Upper lobe of left lung (tissue), 6 donors: ENCODE measurements around the gene ASB8. TPM values are rescaled to one million over a fixed set of nuclear protein-coding genes. Genes with fewer than 3 reads are reported as not detected.

Source experiments
- ATAC-seq, 2 donors: fragments of 200-7000 bp; cut with Tn5 transposase; one replicate each; pipeline ENCODE4 v1.9.1; 2022; ENCODE audit warnings: mild to moderate bottlenecking in 2 of 2, moderate library complexity in 2 of 2; ENCODE audit not compliant: low FRiP score in 2 of 2
- DNase-seq, 2 donors: peaks; one replicate each; pipeline ENCODE4 v3.0.0-alpha.2; 2019 to 2020
- H3K27ac ChIP-seq, 4 donors: fragments of 200-600 bp; sonication (generic); one replicate each; pipeline ENCODE4 v1.5.1; 2016 to 2019
- H3K27me3 ChIP-seq, 4 donors: fragments of 200-600 bp; sonication (generic); one replicate each; pipeline ENCODE4 v1.5.1; 2017 to 2019
- H3K36me3 ChIP-seq, 4 donors: fragments of 200-600 bp; sonication (generic); one replicate each; pipeline ENCODE4 v1.5.1; 2016 to 2019
- H3K4me1 ChIP-seq, 4 donors: fragments of 200-600 bp; sonication (generic); one replicate each; pipeline ENCODE4 v1.5.1; 2018 to 2019
- H3K4me3 ChIP-seq, 4 donors: fragments of 200-600 bp; sonication (generic); one replicate each; pipeline ENCODE4 v1.5.1; 2017 to 2019; ENCODE audit warnings: mild to moderate bottlenecking in 2 of 4, moderate library complexity in 1 of 4
- H3K9me3 ChIP-seq, 4 donors: fragments of 200-600 bp; sonication (generic); one replicate each; pipeline ENCODE4 v1.5.1; 2018 to 2019
- EP300 ChIP-seq, 4 donors: sonication (generic); formaldehyde crosslinking; IDR thresholded peaks; one replicate each; pipeline ENCODE4 v1.5.1; 2017; ENCODE audit warnings: antibody characterized with exemption in 4 of 4, control low read depth in 2 of 4
- POLR2A ChIP-seq, 4 donors: fragments of 450-650 bp; IDR thresholded peaks; one replicate each; pipeline ENCODE4 v1.5.1; 2016 to 2017; ENCODE audit warnings: antibody characterized with exemption in 4 of 4, mild to moderate bottlenecking in 2 of 4
- POLR2AphosphoS5 ChIP-seq, 2 donors: sonication (generic); formaldehyde crosslinking; IDR thresholded peaks; one replicate each; pipeline ENCODE4 v1.5.1; 2017; ENCODE audit warnings: antibody characterized with exemption in 2 of 2
- WGBS, 2 donors: methylation state at CpG; one replicate each; pipeline ENCODE4 v1.1.5; 2017 to 2018; 5-methylcytosine and 5-hydroxymethylcytosine counted together
- total RNA-seq, 6 donors: library from RNA; depleted of rRNA in 4 of 6; stranded (reverse); fragments of >200 nt in 4 of 6; gene quantifications; one replicate each; pipeline versions ENCODE4 v1.1.0 to v1.2.1, GENCODE V29; 2016 to 2021
- TF ChIP-seq, protein P1 (sequence below), 6 experiments: fragments of 450-650 bp in 4 of 6; fragments of 200-600 bp in 2 of 6; sonication (generic) in 2 of 6; IDR thresholded peaks; one replicate each; pipeline ENCODE4 v1.5.1; 2016 to 2019; ENCODE audit warnings: antibody characterized with exemption in 6 of 6
- donor health status: DM: no; HTN: no; CAD: no; lungs with moderate emphysema.
- donor health status: DM: no; HTN: yes; CAD: no; lungs with severe emphysema.

ASB8 gene
- total RNA-seq, 6 donors from 2014 or later = 17.8 to 36.5 (median 30.6) TPM

GRCh38 chr12:48180857-48181495 is 23.7 kb upstream of the ASB8 start:
- no peak for TF ChIP-seq EP300 (IDR thresholded peaks at IDR 0.05)
- TF ChIP-seq POLR2AphosphoS5 (IDR thresholded peaks at IDR 0.05) = no peak
- Histone ChIP-seq H3K36me3 (no peaks in the 10 kb centered on the region), H3K27me3 (peaks cover 0 to 20% (median 13%) of the 10 kb centered on the region in 4 donors), H3K27ac (no peak overlapping the region), H3K9me3 (no peaks in the 10 kb centered on the region), H3K4me1 (peaks cover 16 to 26% (median 21%) of the 10 kb centered on the region in 4 donors), H3K4me3 (no peak overlapping the region)
- DNase-seq (no peak), ATAC-seq (no peak)
- WGBS, 2 donors = 86 to 91% methylated on average over 2 of the region's 2 CpGs

DNA sequence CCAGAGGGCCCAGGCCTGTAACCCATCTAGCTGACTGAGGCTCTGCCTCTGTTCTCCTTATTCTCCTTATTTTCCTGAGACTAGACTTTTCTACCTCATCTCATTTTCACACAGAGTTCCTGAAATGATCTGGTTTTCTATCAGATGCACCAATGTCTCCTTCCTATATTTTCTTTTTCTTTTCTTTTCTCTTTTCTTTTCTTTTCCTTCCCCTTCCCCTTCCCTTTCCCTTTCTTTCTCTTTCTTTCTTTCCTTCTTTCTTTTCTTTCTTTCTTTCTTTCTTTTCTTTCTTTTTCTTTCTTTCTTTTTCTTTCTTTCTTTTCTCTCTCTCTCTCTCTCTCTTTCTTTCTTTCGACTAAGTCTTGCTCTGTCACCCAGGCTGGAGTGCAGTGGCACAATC is 23.1 kb upstream of the ASB8 start:
- TF ChIP-seq POLR2A (IDR thresholded peaks at IDR 0.05) = no peak
- no peak for TF ChIP-seq POLR2AphosphoS5 (IDR thresholded peaks at IDR 0.05)
- TF ChIP-seq, protein P1, sequence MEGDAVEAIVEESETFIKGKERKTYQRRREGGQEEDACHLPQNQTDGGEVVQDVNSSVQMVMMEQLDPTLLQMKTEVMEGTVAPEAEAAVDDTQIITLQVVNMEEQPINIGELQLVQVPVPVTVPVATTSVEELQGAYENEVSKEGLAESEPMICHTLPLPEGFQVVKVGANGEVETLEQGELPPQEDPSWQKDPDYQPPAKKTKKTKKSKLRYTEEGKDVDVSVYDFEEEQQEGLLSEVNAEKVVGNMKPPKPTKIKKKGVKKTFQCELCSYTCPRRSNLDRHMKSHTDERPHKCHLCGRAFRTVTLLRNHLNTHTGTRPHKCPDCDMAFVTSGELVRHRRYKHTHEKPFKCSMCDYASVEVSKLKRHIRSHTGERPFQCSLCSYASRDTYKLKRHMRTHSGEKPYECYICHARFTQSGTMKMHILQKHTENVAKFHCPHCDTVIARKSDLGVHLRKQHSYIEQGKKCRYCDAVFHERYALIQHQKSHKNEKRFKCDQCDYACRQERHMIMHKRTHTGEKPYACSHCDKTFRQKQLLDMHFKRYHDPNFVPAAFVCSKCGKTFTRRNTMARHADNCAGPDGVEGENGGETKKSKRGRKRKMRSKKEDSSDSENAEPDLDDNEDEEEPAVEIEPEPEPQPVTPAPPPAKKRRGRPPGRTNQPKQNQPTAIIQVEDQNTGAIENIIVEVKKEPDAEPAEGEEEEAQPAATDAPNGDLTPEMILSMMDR (IDR thresholded peaks at IDR 0.05) = no peak
- no peak for TF ChIP-seq EP300 (IDR thresholded peaks at IDR 0.05)
- WGBS, 2 donors = 83 to 91% methylated on average over 1 of the region's 1 CpG
- Histone ChIP-seq H3K4me3 (no peak overlapping the region), H3K27me3 (peaks cover 0 to 17% (median 13%) of the 10 kb centered on the region in 4 donors), H3K9me3 (no peaks in the 10 kb centered on the region), H3K4me1 (peaks cover 19 to 31% (median 22%) of the 10 kb centered on the region in 4 donors), H3K27ac (no peak overlapping the region), H3K36me3 (no peaks in the 10 kb centered on the region)
- DNase-seq (no peak), ATAC-seq (no peak)

- H3K27me3 ChIP-seq = peaks cover 0 to 11% (median 10%) of the 10 kb centered on the region in 4 donors
- TF ChIP-seq, protein P1 (IDR thresholded peaks at IDR 0.05) = no peak
- TF ChIP-seq POLR2A (IDR thresholded peaks at IDR 0.05) (no peak), EP300 (IDR thresholded peaks at IDR 0.05) (no peak), POLR2AphosphoS5 (IDR thresholded peaks at IDR 0.05) (no peak)
- H3K9me3 ChIP-seq = no peaks in the 10 kb centered on the region
- peaks cover 17 to 27% (median 19%) of the 10 kb centered on the region in 4 donors for H3K4me1 ChIP-seq
- no peak for ATAC-seq
- H3K4me3 ChIP-seq = no peak overlapping the region
- no peaks in the 10 kb centered on the region for H3K36me3 ChIP-seq
- no peak for DNase-seq
- 89 to 100% methylated on average over 1 of the region's 1 CpG for WGBS, 2 donors
- no peak overlapping the region for H3K27ac ChIP-seq
Observed at GRCh38 chr12:48179466-48179865, 22.2 kb upstream of the ASB8 start.

- Histone ChIP-seq H3K4me3 (no peak overlapping the region), H3K27me3 (no peaks in the 10 kb centered on the region), H3K4me1 (peaks cover 5 to 12% (median 8%) of the 10 kb centered on the region in 4 donors), H3K36me3 (no peaks in the 10 kb centered on the region), H3K9me3 (no peaks in the 10 kb centered on the region), H3K27ac (no peak overlapping the region)
- WGBS, 2 donors = 63 to 69% methylated on average over 4 of the region's 4 CpGs
- no peak for TF ChIP-seq POLR2AphosphoS5 (IDR thresholded peaks at IDR 0.05)
- ATAC-seq (no peak), DNase-seq (no peak)
Observed at GRCh38 chr12:48177982-48178381, 20.7 kb upstream of the ASB8 start.

DNA sequence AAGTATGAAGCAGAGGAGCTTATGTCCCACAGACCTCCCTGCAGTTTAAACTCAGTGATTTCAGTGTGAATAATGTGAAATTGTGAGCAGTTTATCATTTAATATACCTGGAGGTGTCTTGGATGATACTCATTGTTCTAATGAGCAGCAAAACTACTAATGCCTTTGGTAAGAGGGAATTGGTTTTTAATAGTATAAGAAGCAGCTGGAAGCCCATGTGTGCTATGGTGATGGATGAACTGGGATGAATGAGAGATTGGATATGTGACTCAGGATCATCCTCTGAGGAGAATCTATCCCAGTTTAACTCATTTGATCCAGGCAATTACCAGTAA is 19.1 kb upstream of the ASB8 start:
- Histone ChIP-seq H3K36me3 (no peaks in the 10 kb centered on the region), H3K27ac (no peak overlapping the region), H3K9me3 (no peaks in the 10 kb centered on the region), H3K4me3 (no peak overlapping the region), H3K4me1 (peaks cover 0 to 6% (median 2%) of the 10 kb centered on the region in 4 donors), H3K27me3 (no peaks in the 10 kb centered on the region)
- DNase-seq = no peak
- no peak for ATAC-seq
- no peak for TF ChIP-seq EP300 (IDR thresholded peaks at IDR 0.05)
- TF ChIP-seq POLR2A (IDR thresholded peaks at IDR 0.05) = no peak
- TF ChIP-seq POLR2AphosphoS5 (IDR thresholded peaks at IDR 0.05) = no peak

DNA sequence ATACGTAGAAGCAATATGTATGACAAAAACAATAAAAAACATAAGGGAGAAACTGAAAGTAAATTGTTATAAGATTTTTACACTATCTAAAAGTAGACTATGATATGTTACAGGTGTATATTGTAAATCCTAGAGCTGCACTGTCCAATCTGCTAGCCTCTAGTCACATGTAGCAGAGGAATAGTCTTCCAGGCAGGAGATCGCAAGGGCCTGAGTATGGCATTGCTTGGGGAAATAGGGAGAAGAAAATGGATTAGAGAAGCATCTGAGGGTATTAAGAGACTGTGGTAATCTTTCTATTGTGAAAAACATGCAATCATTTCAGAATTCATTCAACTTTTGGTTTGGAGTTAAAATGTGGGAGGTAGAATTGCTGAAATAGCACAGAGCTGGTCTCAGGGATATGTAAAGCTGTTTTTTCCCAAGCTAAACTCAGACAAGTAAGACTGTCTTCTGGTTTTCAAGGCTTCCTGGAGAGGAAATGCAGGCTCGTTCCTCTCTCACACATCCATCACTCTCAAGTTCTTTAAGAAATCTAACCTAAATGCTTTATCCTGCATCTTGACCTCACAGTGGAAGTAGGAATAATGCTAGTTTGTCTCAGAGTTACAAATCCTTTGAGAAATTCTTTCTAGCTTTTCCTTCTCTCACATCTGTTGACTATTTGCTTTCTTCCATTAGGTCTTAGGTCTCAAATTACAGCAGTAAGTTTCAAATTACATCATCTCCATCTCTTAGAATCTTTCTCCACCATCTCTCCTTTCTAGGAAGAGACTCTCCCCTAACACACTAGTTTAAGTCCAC is 18.5 kb upstream of the ASB8 start:
- H3K36me3 ChIP-seq = no peaks in the 10 kb centered on the region
- H3K27me3 ChIP-seq = no peaks in the 10 kb centered on the region
- H3K4me1 ChIP-seq = peaks cover 0 to 6% (median 2%) of the 10 kb centered on the region in 4 donors
- no peak for ATAC-seq
- no peaks in the 10 kb centered on the region for H3K9me3 ChIP-seq
- WGBS, 2 donors = 60% methylated on average over 3 of the region's 3 CpGs
- no peak overlapping the region for H3K4me3 ChIP-seq
- TF ChIP-seq EP300 (IDR thresholded peaks at IDR 0.05) (no peak), POLR2AphosphoS5 (IDR thresholded peaks at IDR 0.05) (no peak), POLR2A (IDR thresholded peaks at IDR 0.05) (no peak)
- TF ChIP-seq, protein P1 (IDR thresholded peaks at IDR 0.05) = no peak
- no peak overlapping the region for H3K27ac ChIP-seq
- no peak for DNase-seq
